KMS-11 (cell line): ENCODE data around the gene GLCE.

Source experiments
- H2AFZ ChIP-seq: fragments of 200-600 bp; sonication (generic); 2 replicates; pipeline ENCODE4 v1.6.1; 2016; ENCODE audit warnings: antibody characterized with exemption, mixed run types, low read depth
- H3K27ac ChIP-seq: fragments of 200-600 bp; sonication (generic); 2 replicates; pipeline ENCODE4 v1.6.1; 2016; ENCODE audit warnings: mild to moderate bottlenecking, mixed run types
- H3K27me3 ChIP-seq: fragments of 200-600 bp; sonication (generic); 2 replicates; pipeline ENCODE4 v1.6.1; 2017; ENCODE audit warnings: mild to moderate bottlenecking, low read depth, mixed run types, moderate library complexity; ENCODE audit not compliant: insufficient read depth
- H3K36me3 ChIP-seq: fragments of 200-600 bp; sonication (generic); 2 replicates; pipeline ENCODE4 v1.6.1; 2017; ENCODE audit warnings: mild to moderate bottlenecking, mixed run types; ENCODE audit not compliant: insufficient read depth
- H3K4me1 ChIP-seq: fragments of 200-600 bp; sonication (generic); 2 replicates; pipeline ENCODE4 v1.6.1; 2016; ENCODE audit warnings: mild to moderate bottlenecking, low read depth, mixed run types; ENCODE audit not compliant: poor library complexity, severe bottlenecking
- H3K4me2 ChIP-seq: fragments of 200-600 bp; sonication (generic); 2 replicates; pipeline ENCODE4 v1.7.0; 2016; ENCODE audit warnings: mild to moderate bottlenecking, mixed run types
- H3K4me3 ChIP-seq: fragments of 200-600 bp; sonication (generic); IDR thresholded peaks from 2 replicates; pipeline ENCODE4 v1.6.1; 2017; ENCODE audit warnings: low read depth, low read length, mixed read lengths; ENCODE audit not compliant: insufficient read depth
- H3K79me2 ChIP-seq: fragments of 200-600 bp; sonication (generic); 2 replicates; pipeline ENCODE4 v1.6.1; 2016; ENCODE audit warnings: low read depth, mixed run types; ENCODE audit not compliant: insufficient read depth
- H3K9ac ChIP-seq: fragments of 200-600 bp; sonication (generic); 2 replicates; pipeline ENCODE4 v1.6.1; 2016; ENCODE audit warnings: mild to moderate bottlenecking, mixed run types
- H4K20me1 ChIP-seq: fragments of 200-600 bp; sonication (generic); 2 replicates; pipeline ENCODE4 v1.6.1; 2016; ENCODE audit warnings: mild to moderate bottlenecking, mixed run types; ENCODE audit not compliant: insufficient read depth
- CTCF ChIP-seq: fragments of 200-600 bp; sonication (generic); conservative IDR thresholded peaks from 2 replicates; pipeline ENCODE4 v1.6.1; 2017; ENCODE audit warnings: low read depth, mild to moderate bottlenecking, antibody characterized with exemption, low read length, moderate library complexity, mixed read lengths

GLCE gene

DNA sequence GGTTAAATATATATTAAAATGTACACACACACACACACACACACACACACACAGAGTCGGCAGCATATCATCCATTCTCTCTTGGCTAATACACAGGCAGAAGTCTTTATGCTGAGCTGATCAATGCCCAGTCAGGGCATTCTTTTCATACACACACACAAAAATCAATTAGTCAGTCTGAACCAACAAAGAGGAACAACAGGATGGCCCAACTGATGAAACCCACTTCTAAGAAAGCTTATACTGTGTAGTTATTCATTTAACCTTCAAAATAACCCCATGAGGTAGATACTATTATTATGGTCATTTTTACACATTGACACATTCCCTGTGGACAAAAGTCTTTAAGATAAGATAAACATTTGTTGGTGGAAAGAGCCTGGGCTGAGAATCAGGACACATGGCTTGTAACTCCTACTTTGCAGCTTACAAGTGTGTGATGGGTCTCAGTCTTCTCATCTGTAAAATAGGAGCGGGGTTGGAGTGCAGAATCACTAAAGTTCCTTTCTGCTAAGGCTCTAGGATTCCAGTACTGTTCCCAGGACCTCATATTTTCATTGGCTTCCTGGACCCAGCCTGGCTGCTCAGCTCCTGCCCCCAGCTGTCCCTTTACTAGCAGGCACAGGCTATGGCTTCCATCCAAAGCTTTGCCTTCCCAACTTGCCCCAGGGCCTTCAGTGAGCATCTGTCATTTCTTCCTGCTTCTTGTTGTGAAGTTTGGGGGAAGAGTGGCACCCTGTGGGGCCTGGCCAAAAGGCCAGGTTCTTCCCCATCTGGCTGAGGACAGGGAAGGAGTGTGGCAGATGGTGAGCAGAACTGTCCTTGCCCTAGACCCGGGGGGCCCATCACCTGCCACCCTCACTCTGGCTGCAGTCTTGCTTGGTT is 27.2 kb upstream of the GLCE start:
- no peaks in the 10 kb centered on the region for H3K27me3 ChIP-seq
- H3K9ac ChIP-seq: no peak overlapping the region
- H4K20me1 ChIP-seq: no peaks in the 10 kb centered on the region
- no peak overlapping the region for H2AFZ ChIP-seq
- no peak overlapping the region for H3K27ac ChIP-seq
- H3K4me2 ChIP-seq: no peak overlapping the region
- no peaks in the 10 kb centered on the region for H3K4me1 ChIP-seq
- TF ChIP-seq CTCF: no peak
- no peaks in the 10 kb centered on the region for H3K36me3 ChIP-seq
- no peaks in the 10 kb centered on the region for H3K79me2 ChIP-seq
- H3K4me3 ChIP-seq: no peak overlapping the region

- Histone ChIP-seq H3K4me1 (no peaks in the 10 kb centered on the region), H3K79me2 (no peaks in the 10 kb centered on the region), H3K4me2 (no peak overlapping the region), H3K27ac (no peak overlapping the region), H2AFZ (no peak overlapping the region), H3K4me3 (no peak overlapping the region), H3K27me3 (no peaks in the 10 kb centered on the region), H3K9ac (no peak overlapping the region), H3K36me3 (no peaks in the 10 kb centered on the region), H4K20me1 (no peaks in the 10 kb centered on the region)
- TF ChIP-seq CTCF: no peak
Measured at GRCh38 chr15:69133862-69134519, 26.4 kb upstream of the GLCE start.

- H4K20me1 ChIP-seq: no peaks in the 10 kb centered on the region
- TF ChIP-seq CTCF: no peak
- no peaks in the 10 kb centered on the region for H3K36me3 ChIP-seq
- no peak overlapping the region for H3K4me2 ChIP-seq
- no peaks in the 10 kb centered on the region for H3K27me3 ChIP-seq
- H3K27ac ChIP-seq: no peak overlapping the region
- H2AFZ ChIP-seq: no peak overlapping the region
- H3K4me1 ChIP-seq: no peaks in the 10 kb centered on the region
- H3K9ac ChIP-seq: no peak overlapping the region
- H3K79me2 ChIP-seq: no peaks in the 10 kb centered on the region
- no peak overlapping the region for H3K4me3 ChIP-seq
Measured at GRCh38 chr15:69134791-69135190, 25.6 kb upstream of the GLCE start.

GRCh38 chr15:69135499-69135898 is 24.9 kb upstream of the GLCE start:
- no peak for TF ChIP-seq CTCF
- no peak overlapping the region for H3K4me3 ChIP-seq
- no peaks in the 10 kb centered on the region for H3K4me1 ChIP-seq
- H4K20me1 ChIP-seq: no peaks in the 10 kb centered on the region
- no peak overlapping the region for H3K9ac ChIP-seq
- no peaks in the 10 kb centered on the region for H3K79me2 ChIP-seq
- H3K4me2 ChIP-seq: no peak overlapping the region
- no peak overlapping the region for H3K27ac ChIP-seq
- H3K27me3 ChIP-seq: no peaks in the 10 kb centered on the region
- no peaks in the 10 kb centered on the region for H3K36me3 ChIP-seq
- no peak overlapping the region for H2AFZ ChIP-seq
